COLO668 (cell line): Measurements from ENCODE around the gene PGAP3.

Experiments
- DNase-seq: peaks from one replicate; lab custom pipeline; 2025; ENCODE audit not compliant: unreplicated experiment; lab: John Stamatoyannopoulos, UW

PGAP3 gene

DNA sequence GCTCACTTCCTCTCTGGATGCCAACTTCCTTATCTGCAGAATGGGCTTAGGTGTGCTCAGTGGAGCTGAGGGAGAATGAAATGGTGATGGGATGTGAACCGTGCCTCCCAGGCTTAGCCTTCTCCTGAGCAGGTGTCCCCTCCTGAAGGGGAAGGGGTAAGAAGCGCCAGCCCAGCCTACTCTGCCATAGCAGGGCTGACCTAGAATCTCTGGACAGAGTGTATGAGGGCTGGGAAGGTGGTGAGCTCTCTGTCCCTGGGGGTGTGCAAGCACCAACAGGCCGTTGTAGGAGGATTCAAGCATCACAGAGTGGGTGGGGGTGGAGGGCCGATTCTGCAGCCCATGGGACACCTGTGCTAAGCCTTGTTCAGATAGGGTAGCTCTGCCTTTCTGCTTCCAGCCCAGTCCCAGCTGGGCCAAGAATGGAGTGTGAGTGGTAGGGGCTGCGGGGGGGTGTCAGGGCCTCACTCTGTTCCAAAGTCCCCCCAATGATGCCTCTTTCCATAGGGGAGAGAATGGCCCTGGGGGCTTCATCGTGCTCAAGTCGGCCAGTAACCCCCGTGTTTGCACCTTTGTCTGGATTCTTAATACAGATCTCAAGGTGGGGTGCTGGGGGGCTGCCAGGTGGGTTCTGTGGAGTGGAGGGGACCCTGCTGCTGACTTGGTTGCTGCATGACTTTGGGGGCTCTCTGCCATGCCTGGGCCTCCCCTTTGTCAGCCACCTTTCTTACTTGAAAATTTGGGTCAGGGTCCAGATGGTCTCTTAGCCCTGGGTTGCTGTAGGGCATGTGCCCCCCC, 25.9 kb downstream of the PGAP3 start:
- no peak for DNase-seq

DNA sequence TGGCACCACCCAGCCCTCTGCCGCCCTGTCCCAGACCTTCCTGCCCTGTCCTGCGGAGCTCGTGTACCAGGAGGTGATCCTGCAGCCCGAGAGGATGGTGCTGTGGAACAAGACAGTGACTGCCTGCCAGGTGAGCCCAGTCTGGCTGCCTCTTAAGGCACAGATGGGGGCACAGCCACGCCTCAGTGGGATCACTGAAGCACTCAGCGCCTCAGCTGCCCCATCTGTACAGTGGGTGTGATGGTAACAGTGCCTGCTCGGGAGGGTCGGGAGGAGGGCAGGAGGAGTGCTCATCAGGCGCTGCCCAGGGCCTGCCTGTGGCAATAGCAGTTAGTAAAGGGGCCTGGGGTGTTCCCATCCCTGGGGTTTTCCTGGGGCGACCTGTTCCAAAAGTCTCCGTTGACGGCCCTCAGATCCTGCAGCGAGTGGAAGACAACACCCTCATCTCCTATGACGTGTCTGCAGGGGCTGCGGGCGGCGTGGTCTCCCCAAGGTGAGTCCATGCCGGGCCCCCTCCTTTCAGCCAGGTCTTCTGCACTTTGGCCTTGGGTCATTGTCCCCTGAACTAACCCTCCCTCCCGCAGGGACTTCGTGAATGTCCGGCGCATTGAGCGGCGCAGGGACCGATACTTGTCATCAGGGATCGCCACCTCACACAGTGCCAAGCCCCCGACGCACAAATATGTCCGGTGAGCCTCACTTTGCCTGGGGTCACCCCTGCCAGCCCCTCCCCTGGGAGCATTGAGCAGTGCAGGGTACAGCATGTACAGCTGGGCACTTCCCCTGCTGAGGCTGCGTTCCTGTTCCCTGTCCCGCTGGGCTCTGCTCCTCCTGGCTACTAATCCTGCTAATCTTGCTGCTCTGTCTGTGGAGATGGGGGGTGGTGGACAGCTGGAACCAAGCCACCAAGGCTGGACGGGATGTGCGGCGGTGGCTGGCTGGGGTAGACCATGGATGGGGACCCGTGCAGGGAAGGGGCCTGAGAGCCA, 27.2 kb downstream of the PGAP3 start:
- DNase-seq = no peak

DNA sequence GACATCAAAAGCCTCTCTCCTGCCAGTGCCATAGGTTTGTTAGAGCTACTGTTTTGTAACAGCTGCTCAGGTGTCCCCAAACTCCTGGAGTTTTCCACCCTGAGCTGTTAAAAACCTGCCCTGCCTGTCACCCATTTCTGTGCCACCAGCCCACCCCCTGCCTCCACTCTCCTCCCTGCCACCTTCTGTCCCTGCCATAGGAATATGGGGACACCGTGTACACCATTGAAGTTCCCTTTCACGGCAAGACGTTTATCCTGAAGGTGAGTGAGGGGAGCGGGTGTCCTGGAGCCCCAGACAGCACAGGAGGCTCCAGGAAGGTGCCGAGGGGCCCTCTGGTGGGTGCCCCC, 27.9 kb downstream of the PGAP3 start:
- no peak for DNase-seq

DNA sequence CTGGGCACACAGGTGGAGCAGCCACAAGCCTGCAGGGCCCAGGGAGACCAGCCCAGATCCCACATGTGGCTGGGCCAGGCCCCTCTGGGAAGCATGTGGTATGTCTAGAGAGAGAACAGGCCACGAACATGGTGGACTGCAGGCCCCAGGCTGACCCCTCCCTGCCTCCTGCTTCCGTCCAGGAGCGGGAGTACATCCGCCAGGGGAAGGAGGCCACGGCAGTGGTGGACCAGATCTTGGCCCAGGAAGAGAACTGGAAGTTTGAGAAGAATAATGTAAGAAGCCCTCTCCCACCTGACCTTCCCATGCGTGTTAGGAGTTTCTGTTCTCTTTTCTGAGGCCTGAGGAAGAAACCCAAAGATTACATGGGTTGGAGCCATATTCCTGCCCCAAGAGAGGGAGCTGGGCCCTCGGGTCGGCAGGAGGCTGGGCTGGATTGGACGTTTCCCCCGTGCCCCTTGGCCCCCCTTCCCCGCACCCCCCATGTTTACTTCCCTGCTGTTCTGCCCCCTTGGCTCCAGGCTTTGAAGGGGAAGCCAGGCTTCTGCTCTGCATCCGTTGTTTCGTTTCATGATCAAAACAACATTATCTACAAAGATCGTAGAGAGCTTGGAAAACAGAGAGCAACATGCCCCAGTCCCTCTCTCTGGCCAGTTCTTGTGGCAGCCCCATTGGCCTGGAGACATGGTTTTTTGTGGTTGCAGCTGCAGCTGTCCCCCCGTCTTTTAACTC, 28.4 kb downstream of the PGAP3 start:
- no peak for DNase-seq

DNA sequence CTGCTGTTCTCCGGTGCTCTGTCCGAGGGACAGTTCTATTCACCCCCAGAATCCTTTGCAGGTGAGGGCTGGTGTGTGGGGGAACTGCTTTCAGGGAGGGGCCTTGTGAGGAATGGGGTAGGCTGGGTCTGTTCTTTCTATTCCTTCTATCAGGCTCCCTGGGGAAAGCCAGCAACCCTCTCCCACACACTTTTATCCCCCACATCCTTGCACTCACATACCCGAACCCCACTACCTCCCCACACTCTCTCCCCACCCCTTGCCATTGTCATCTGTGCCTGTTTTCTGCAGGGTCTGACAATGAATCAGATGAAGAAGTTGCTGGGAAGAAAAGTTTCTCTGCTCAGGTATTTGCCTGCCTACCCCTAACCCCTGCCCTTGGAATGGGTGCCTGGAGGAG, 29.1 kb downstream of the PGAP3 start:
- DNase-seq = no peak

DNA sequence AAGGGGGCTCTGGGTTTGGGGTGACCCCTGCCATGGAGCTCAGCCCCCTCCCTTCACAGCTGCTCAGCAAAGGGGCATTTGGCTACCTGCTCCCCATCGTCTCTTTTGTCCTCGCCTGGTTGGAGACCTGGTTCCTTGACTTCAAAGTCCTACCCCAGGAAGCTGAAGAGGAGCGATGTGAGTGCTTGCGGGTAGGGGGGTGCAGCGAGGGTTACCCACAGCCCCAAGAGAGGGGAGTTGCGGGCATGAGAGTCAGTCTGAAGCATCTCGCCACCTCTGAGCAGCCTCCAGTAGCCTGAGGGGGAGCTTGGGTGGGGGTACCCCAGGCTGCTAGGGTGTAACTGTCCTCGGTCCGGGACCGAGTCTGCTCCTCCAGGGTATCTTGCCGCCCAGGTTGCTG, 29.5 kb downstream of the PGAP3 start:
- no peak for DNase-seq

DNA sequence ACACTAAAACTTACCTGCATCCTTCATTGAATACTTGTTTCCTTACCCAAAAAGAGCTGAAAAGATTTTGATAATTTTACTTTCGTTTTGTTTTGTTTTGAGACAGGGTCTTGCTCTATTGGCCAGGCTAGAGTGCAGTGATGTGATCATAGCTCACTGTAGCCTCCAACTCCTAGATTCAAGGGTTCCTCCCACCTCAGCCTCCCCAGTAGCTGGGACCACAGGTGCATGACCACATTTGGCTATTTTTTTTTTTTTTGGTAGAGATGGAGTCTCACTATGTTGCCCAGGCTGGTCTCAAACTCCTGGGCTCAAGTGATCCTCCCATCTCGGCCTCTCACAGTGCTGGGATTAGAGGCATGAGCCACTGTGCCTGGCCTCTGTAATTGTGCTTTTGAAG, 32.8 kb downstream of the PGAP3 start:
- DNase-seq = no peak

DNA sequence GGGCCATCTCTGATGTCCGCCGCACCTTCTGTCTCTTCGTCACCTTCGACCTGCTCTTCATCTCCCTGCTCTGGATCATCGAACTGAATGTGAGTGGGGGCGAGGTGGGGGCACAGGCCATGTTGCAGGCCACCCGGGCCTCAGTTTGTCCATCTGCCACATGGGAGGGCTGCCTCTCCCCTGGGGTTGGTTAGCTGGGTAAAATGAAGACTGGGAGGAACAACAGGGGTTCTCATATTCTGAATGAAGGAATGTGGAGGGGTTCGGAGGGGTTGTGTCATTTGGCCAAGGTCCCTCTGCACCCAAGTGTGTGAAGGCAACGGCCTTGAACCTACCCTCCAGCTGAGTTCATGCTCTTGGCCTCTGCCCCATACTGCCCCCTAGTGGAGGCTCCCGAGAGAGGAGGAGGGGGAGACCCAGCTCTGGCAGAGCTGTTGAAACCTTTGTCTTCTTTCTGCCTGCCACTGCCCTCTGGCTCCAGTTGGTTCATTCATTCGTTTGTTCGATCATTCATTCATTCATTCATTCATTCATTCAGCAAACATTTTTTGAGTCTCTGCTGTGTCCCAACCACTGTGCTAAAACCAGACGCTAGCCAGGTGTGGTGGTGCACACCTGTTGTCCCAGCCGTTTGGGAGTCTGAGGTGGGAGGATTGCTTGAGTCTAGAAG, 34.1 kb downstream of the PGAP3 start:
- peak; percentile 57 for DNase-seq

DNA sequence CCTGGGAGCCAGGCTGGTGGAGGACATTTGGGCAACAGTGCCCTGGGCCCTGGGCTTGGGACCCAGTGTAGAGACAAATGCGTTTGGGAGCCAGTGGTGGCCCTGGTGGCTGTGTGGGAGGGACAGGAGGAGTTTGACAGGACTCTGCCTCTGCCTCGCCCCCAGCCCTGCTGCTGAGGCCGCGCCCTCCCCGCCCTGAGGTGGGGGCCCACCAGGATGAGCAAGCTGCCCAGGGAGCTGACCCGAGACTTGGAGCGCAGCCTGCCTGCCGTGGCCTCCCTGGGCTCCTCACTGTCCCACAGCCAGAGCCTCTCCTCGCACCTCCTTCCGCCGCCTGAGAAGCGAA, 34.6 kb downstream of the PGAP3 start:
- no peak for DNase-seq

DNA sequence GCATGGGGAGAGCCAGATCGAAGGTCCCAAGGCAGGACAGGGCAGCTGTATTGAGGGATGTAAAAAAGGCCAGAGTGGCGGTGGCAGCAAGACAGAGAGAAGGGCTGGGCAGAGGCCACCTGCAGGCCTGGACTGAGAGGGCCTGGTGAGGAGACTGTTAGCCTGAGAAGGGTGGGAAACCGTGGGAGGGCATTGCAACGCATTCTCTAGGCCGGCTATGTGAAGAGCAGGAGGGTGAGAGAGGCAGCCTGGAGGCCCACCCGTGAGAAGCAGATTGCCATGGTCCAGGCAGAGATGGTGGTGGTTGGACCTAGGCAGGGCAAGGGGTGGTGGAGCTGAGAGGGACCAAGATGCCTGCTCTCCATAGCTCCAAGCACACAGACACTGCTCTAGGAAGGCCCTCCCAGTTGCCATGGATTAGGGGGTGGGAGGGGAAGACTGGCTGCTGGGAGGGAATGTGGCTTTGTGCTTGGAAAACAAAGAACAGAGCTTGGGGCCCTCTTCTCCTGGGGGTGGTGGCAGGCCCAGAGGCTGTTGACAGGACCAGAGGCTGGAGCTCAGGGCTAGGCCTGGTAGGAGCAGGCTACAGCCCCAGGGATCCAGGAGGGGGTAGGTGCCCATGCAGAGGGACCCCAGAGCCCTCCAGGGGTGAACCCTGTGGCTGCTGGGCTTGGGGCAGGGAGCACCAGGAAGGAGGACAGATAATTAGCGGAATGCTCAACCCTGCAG, 35.1 kb downstream of the PGAP3 start:
- DNase-seq = no peak

DNA sequence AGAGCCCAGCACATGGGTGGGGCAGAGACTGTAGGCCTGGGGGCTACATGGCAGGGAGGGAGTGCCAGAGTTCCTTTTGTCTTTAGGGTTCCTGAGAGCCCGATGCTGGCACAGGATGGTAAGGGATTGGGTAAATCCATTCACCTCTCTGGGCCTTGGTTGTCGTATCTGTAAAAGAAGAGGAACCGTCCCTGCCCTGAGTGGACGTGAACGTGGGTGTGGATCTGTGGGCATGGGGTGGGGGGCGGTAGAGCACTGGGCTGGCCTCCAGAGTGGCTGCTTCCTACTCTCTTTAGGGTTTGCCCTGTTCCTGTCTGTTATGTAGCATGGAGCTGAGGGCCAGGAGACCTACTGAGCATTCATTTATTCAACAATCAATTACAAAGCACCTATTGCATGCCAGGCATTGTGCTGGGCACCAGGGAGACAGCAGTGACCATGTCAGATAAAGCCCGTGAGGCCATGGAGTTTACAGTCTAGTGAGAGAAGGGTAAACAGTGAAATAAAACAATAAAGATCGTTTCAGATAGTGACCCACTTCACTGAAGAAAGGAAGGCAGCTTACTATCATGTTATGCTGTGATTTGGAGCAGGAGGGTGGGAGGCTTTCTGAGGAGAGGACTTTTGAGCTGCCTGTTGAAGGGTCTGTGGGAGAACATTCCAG, 35.8 kb downstream of the PGAP3 start:
- DNase-seq = no peak

DNA sequence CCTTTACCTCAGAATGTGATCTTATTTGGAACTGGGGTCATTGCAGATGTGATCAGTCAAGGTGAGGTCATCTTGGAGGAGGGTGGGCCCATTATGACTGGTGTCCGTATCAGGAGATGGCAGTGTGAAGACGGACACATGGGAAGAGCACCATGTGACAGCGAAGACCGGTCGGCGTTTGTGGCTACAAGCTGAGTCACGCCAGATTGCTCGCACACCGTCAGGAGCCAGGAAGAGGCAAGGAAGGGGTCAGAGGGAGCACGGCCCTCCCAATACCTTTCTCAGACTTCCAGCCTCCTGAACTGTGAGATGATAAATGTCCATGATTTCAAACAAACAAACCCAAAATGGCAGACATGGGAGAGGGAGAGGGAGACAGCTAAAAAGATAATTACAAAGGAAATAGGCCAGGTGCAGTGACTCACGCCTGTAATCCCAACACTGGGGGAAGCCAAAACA, 37.7 kb downstream of the PGAP3 start:
- no peak for DNase-seq

DNA sequence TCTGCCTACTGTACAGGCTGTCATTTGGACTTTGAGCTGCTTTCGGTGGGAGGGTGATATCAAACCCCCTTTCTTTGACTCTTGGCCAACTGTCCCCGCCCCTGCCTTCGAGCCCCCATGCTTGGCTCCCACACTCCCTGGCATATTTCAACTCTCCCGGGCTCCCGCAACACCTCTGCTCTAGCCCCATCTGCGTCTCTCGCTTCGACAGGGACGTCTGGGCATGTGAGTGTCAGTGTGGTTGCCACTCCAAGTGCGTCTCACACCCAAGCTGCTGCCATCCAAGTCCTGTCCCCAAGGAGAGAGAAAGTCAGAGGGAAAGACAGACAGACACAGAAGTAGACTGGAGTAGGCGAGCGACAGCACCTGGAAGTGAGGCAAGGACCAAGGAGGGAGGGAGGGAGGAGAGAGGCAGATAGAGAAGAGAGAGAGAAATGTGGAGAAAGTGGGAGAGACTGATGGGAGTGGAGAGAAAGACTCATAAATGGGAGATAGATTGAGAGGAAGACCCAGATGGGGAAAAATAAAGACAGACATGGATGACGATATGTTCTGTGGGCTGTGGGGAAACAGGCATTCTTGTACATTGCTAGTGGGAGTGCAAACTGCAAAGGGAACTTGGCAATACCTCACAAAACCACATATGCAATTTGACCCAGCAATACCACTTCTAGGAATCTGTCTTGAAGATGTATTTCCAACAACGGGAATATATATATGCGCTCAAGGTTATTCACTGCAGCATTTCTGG, 39.1 kb downstream of the PGAP3 start:
- no peak for DNase-seq

DNA sequence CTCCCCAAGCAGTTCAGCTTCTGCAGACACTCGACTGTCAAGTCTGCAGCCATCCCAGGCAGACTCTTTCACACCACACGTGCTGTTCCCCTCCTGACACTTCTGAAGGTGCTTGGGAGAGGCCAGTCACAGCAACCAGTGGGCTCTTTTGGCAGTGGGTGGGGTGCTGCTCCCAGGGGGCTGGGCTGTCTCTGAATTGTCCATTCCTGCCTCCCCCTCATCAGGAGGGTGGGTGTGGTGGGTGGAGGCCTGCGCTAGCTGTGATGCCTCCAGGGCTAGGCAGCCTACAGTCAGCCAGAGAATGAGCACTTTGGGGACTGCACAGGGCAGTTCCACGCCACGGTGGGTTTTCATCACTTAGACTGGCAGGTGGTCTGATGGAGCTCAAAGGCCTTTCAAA, 40.6 kb downstream of the PGAP3 start:
- DNase-seq = no peak

DNA sequence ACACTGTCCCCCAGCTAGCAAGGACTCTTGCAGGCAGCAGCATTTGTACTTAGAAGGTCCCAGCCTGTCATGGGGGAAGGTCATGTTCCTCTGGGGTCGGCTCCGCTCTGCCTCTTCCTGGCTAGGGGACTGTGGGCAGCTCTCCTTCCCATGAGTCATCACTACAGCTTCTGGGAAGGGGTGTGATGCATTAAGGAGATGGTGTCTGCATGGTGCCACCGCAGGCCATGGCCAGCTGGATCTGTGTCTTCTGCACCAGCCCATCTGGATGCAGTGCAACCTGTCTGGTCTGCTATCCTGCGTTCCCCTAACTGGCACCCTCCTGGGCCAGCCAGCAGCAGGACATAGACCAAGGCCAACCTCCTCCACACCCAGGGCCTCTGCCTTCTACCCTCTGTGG, 44.6 kb downstream of the PGAP3 start:
- no peak for DNase-seq

DNA sequence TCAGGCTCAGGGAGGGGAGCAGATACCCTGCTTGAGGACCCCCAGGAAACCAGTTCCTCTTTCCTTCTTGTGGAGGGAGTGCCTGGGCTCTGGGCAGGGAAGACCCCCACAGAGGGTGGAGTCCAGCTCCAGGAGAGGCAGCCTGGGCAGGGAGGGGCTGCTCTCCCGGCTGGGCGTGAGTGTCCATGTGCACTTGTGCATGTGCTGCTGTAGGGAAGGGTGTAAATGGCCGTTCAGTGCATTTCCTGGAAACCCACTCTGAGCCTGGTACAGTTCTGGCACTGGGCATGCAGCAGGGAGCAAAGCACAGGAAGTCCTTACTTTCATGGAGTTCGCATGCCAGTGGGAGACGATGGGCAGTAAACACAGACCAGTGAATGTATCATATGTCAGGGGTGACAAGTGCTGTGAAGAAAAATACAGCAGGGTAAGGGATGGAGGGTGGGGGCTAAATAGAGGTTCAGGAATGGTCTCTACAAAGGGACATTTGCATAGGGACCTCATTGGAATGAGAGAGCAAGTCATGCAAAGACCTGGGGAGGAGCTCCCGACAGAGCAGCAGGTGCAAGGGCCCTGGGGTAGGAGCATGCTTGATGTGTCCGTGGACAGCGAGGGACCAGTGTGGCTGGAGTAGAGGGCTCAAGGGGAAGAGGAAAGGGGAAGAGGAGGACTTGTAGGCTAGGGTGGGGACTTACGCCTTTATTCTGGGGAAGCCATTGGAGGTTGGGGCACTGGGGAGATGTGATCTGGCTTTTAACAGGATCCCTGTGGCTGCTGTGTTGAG, 45.4 kb downstream of the PGAP3 start:
- no peak for DNase-seq

DNA sequence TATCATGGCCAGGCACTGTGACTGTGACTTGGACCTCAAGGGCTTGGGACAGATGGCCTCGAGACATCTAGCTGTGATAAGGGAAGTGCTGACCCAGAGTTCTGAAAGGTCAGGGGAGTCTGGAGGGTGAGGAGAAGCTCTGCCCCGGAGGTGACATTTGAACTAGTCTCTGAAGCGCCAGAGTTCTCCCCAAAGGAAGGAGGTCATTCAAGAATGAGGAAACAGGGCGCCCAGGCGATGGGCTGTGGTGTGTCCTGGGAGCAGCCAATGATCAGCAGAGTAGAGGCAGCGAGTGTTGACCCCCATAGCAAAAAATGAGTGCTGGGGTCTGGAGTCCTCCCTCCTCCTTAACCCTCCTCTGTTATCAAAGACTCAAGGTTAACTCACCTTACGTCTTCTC, 46.0 kb downstream of the PGAP3 start:
- DNase-seq = no peak

DNA sequence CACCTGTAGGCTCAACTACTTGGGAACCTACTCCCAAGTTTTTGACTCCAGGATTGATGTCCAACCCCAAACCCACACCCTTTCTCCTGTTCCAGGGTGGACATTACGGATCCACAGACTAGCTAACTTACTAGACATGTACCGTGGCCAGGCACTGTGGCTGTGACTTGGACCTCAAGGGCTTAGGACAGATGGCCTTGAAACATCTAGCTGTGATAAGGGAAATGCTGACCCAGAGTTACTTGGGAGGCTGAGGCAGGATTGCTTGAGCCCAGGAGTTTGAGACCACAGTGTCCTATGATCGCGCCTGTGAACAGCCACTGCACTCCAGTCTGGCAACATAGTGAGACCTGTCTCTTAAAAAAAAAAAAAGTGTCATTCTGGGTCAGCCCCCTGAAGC, 46.8 kb downstream of the PGAP3 start:
- no peak for DNase-seq
